Inferior parietal cortex (tissue), 1 donor: Measurements from ENCODE around the gene GCAT.
"Not testable (repeated sequence)": the region's sequence is repeated elsewhere in the genome, so short reads cannot be mapped to it uniquely, and the experiment has no call there.

ENCODE experiments used
- DNase-seq: peaks from one replicate; pipeline ENCODE4 v3.0.0-alpha.2; 2016; ENCODE audit errors: extremely low spot score

The GCAT gene

GRCh38 chr22:37782340-37783168 lies 25.2 kb upstream of the GCAT start:
- DNase-seq, result no peak

DNA sequence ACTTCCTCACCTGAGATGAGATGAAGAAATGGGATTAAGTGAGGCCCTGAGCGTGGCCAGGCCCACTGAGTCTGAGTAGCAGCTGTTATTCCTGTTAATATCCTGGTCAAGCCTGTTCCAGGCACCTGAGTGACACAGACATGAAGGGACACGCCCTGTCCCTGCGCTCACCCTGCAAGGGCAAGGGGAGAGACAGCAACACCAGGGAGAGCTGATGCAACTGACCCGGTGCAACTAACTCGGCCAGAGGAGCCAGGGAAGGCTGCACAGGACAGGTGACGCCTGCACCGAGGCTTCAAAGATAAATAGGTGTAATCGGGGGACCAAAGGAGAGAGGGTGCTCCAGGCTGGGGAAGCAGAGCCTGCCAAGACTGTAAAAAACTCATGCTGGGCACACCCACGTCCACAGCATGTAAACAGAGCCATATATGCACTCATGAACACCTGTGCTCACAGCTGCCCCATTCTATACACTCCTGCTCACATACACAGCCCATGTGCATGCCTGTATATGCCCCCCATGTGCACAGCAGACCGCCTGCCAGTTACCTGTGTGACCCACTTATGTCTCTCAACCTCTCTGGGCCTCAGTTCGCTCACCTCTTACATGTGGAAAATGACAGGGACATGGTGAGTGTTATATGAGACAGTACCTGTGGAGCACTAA lies 22.8 kb upstream of the GCAT start:
- no peak for DNase-seq

GRCh38 chr22:37790234-37790633 lies 17.5 kb upstream of the GCAT start:
- no peak for DNase-seq

GRCh38 chr22:37792494-37792893 lies 15.2 kb upstream of the GCAT start:
- DNase-seq, result no peak

DNA sequence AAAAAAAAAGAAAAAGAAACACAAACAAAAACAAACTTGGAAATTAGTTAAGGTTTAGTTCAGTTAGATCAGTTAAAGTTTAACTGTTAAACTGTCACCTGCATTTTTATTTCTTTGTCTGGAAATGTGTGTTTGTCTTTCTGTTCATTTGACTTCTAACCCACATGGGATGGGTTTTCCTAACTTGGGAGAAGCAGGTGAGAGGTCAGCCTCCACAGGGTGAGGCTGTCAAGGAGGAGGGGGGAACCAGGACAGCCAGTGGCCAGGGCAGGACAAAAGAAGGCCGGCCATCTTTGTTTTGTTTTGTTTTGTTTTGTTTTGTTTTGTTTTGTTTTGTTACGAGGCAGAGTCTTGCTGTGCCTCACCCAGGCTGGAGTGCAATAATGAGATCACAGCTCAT lies 13.4 kb upstream of the GCAT start:
- DNase-seq, result no peak

- no peak for DNase-seq
Observed at GRCh38 chr22:37796079-37796478, 11.7 kb upstream of the GCAT start.

- not testable (repeated sequence) for DNase-seq
Observed at GRCh38 chr22:37797259-37797658, 10.5 kb upstream of the GCAT start.

GRCh38 chr22:37797874-37798500 lies 9.7 kb upstream of the GCAT start:
- DNase-seq, result no peak

- not testable (repeated sequence) for DNase-seq
Observed at GRCh38 chr22:37799979-37800378, 7.8 kb upstream of the GCAT start.

DNA sequence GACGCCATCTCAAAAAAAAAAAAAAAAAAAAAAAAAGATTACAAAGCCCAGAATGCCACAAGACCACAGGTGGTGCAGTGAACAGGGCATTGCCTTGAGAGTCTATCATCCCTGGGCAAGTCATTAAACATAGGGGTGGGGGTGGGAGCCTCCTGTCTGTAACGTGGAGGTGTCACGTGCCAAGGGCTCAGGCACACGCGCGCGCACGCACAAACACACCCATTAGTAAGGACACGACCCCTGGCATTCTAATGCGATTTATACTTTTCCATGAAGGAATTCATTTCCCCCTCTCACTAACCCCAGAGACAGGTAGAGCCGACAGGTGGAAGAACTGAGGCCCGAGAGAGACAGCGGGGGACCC lies 5.8 kb upstream of the GCAT start:
- DNase-seq, result no peak

GRCh38 chr22:37802310-37803194 lies 5.2 kb upstream of the GCAT start:
- DNase-seq, result peak; percentile 32

DNA sequence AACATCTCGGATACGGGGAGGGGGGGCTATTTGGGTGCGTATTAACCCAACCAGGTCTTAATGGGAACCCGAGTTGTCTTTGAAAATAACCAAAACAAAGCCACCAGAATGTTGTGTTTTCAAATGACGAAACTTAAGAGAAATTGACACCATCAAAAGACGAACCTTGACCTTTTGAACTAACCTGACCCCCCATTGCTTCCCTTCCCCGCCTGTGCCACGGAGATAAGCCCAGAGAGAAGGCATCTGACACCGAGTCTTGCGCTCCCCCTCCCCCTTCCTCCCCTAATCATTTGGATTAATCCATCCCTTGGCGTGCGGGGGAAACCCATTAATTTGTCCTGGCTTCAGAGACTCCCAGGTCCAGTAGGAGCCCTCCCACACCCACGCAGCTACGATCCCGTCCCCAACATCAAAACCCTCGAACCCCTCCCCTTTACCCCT lies 4.5 kb upstream of the GCAT start:
- no peak for DNase-seq

DNA sequence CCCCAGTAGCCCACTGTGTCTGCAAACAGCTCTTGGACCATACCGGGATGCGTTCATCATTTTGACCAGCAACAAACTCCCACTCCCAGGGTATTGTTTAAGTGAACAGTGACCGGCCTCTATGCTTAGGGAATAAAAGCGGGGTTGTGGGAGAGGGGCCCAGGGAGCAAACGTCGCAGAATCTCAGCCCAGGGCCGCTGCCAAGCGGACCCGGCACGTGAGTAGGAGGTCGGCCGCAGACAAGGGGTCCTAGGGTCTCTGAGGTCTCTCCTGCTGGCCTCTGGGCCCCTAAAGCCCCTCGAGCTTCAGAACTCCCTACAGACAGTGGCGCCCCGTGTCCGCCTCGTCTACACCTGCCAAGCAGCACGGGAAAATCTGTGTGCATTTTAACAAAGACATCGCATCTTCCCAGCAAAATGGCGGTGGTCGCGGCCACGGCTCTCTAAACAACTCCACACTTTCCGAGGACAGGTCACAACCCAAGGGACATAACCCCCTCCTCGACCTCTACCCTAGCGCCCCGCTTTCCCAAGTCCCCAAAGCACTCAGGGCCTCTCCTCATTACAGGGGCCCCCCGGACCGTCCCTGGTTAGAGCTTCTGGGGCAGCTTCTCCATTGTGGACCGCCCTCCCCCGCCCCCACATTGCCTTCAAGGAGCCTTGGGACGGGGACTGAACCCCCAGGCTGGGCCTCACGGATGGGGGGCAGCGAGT lies 3.9 kb upstream of the GCAT start:
- DNase-seq, result no peak

GRCh38 chr22:37804352-37804880 lies 3.3 kb upstream of the GCAT start:
- no peak for DNase-seq

- peak; percentile 74 for DNase-seq
Observed at GRCh38 chr22:37804881-37805809, 2.6 kb upstream of the GCAT start.

- no peak for DNase-seq
Observed at GRCh38 chr22:37805810-37806277, 1.9 kb upstream of the GCAT start.

DNA sequence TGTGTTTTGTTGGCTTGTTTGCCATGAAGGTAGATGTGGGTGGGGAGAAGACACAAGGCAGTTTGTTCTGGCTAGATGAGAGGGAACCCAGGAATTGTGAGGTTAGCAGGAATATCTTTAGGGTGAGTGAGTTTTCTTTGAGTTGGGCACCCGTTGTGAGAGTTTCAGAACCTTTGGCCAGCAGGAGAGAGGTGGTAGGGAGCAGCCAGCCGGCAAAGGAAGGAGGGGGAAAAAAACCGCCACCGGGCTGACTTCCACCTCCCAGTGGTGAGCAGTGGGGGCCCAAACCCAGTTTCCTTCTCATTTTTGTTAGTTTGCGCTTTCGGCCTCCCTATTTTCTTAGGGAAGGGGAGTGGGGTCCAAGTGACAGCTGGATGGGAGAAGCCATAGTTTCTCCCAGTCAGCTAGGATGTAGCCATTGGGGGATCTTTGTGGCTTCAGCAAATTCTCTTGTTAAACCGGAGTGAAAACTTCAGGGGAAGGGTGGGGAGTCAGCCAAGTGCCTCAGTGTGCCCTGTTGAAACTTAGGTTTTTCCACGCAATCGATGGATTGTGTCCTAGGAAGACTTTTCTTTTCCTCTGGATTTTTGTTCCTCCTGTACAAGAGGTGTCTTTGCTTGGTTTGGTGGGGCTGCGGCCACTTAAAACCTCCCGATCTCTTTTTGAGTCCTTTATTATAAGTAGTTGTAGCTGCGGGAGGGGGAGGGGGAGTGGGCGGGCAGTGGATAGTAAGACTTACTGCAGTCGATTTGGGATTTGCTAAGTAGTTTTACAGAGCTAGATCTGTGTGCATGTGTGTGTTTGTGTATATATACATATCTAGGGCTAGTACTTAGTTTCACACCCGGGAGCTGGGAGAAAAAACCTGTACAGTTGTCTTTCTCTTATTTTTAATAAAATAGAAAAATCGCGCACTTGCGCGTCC lies 1.1 kb upstream of the GCAT start:
- DNase-seq, result no peak

DNA sequence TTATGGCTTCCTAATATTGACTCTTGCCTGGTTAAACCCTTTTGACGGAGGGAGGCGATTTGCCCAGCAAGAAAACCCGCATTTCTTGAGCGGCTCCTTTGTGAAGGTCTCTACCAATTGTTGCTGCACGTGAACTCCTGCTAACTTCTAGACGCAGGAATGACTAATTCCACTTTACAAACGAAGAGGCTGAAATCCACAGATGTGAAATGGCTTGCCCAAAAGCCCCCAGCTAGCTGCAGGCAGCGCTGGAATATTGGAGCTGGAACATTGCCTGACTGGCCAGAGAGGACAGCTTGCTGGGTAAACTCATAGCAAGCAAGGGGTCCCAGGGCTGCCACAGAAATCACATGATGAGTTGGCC lies 542 bp downstream of the GCAT start:
- DNase-seq, result no peak
